OCI-LY1 (cell line): ENCODE results near the gene RASAL2.

Source experiments
- H2AFZ ChIP-seq: fragments of 200-600 bp; sonication (generic), shearing (Covaris generic); 2 replicates; pipeline ENCODE4 v1.6.0; 2014; ENCODE audit warnings: antibody characterized with exemption, mild to moderate bottlenecking, low read length
- H3F3A ChIP-seq: fragments of 200-600 bp; sonication (generic), shearing (Covaris generic); 2 replicates; pipeline ENCODE4 v1.6.0; 2014; ENCODE audit warnings: mild to moderate bottlenecking, antibody characterized with exemption, low read length, moderate library complexity; ENCODE audit not compliant: insufficient read depth
- H3K27ac ChIP-seq: fragments of 200-600 bp; sonication (generic); 2 replicates; pipeline ENCODE4 v1.5.1; 2014; ENCODE audit warnings: low read length, mixed run types, mild to moderate bottlenecking, low read depth; ENCODE audit not compliant: poor library complexity, severe bottlenecking
- H3K27me3 ChIP-seq: fragments of 200-600 bp; sonication (generic); 2 replicates; pipeline ENCODE4 v1.6.0; 2014; ENCODE audit warnings: antibody characterized with exemption, mild to moderate bottlenecking, low read length, moderate library complexity; ENCODE audit not compliant: insufficient read depth
- H3K36me3 ChIP-seq: fragments of 200-600 bp; sonication (generic); 2 replicates; pipeline ENCODE4 v1.6.1; 2014; ENCODE audit warnings: mild to moderate bottlenecking, antibody characterized with exemption, low read length, moderate library complexity, mixed read lengths; ENCODE audit not compliant: insufficient read depth
- H3K4me1 ChIP-seq: fragments of 200-600 bp; sonication (generic); 2 replicates; pipeline ENCODE4 v1.5.1; 2014; ENCODE audit warnings: mild to moderate bottlenecking, low read length, moderate library complexity; ENCODE audit not compliant: insufficient read depth, severe bottlenecking
- H3K4me2 ChIP-seq: fragments of 200-600 bp; sonication (generic), shearing (Covaris generic); 2 replicates; pipeline ENCODE4 v1.6.1; 2014; ENCODE audit warnings: low read length
- H3K4me3 ChIP-seq: fragments of 200-600 bp; sonication (generic); 2 replicates; pipeline ENCODE4 v1.5.1; 2014; ENCODE audit warnings: low read length, low read depth, mild to moderate bottlenecking, mixed read lengths; ENCODE audit not compliant: poor library complexity, severe bottlenecking
- H3K79me2 ChIP-seq: fragments of 200-600 bp; shearing (Covaris generic); 2 replicates; pipeline ENCODE4 v1.6.1; 2016; ENCODE audit warnings: mixed run types, low read length, mixed read lengths; ENCODE audit not compliant: insufficient read depth
- H3K9ac ChIP-seq: fragments of 200-600 bp; sonication (generic), shearing (Covaris generic); 2 replicates; pipeline ENCODE4 v1.6.1; 2014; ENCODE audit warnings: mild to moderate bottlenecking, low read length, mixed read lengths
- H3K9me2 ChIP-seq: fragments of 200-600 bp; sonication (generic), shearing (Covaris generic); 2 replicates; pipeline ENCODE4 v1.6.1; 2014; ENCODE audit warnings: low read depth, mild to moderate bottlenecking, low read length, mixed read lengths
- H3K9me3 ChIP-seq: fragments of 200-600 bp; shearing (Covaris generic); 2 replicates; pipeline ENCODE4 v1.6.1; 2014; ENCODE audit warnings: low read length, mixed read lengths
- H4K20me1 ChIP-seq: fragments of 200-600 bp; sonication (generic), shearing (Covaris generic); 2 replicates; pipeline ENCODE4 v1.6.0; 2016; ENCODE audit warnings: mild to moderate bottlenecking, low read length; ENCODE audit not compliant: insufficient read depth
- CTCF ChIP-seq: fragments of 200-600 bp; sonication (generic), shearing (Covaris generic); IDR thresholded peaks from 2 replicates; pipeline ENCODE4 v1.5.1; 2017; ENCODE audit warnings: mild to moderate bottlenecking, antibody characterized with exemption, low read length, moderate library complexity, mixed read lengths
- EZH2 ChIP-seq: fragments of 200-600 bp; sonication (generic), shearing (Covaris generic); IDR thresholded peaks from 2 replicates; pipeline ENCODE4 v1.8.0; 2017; ENCODE audit warnings: borderline replicate concordance, mixed run types, mild to moderate bottlenecking, antibody characterized with exemption, low read length, moderate library complexity, mixed read lengths

The RASAL2 gene

GRCh38 chr1:178238722-178239510, 145.0 kb downstream of the RASAL2 start:
- TF ChIP-seq CTCF (no peak), EZH2 (no peak)
- Histone ChIP-seq H3K4me3 (no peak overlapping the region), H3K36me3 (no peaks in the 10 kb centered on the region), H3K4me2 (no peak overlapping the region), H3K27ac (no peak overlapping the region), H3K27me3 (no peaks in the 10 kb centered on the region), H2AFZ (no peak overlapping the region), H3K9me2 (no peaks in the 10 kb centered on the region), H4K20me1 (no peaks in the 10 kb centered on the region), H3K4me1 (no peaks in the 10 kb centered on the region), H3K79me2 (no peaks in the 10 kb centered on the region), H3K9ac (no peak overlapping the region), H3F3A (no peaks in the 10 kb centered on the region), H3K9me3 (no peaks in the 10 kb centered on the region)

GRCh38 chr1:178241057-178241456, 147.2 kb downstream of the RASAL2 start:
- no peak overlapping the region for H3K4me3 ChIP-seq
- no peaks in the 10 kb centered on the region for H3K9me2 ChIP-seq
- no peaks in the 10 kb centered on the region for H3F3A ChIP-seq
- no peaks in the 10 kb centered on the region for H3K27me3 ChIP-seq
- no peaks in the 10 kb centered on the region for H3K9me3 ChIP-seq
- no peak overlapping the region for H2AFZ ChIP-seq
- H3K4me1 ChIP-seq = no peaks in the 10 kb centered on the region
- H3K4me2 ChIP-seq = no peak overlapping the region
- H3K27ac ChIP-seq = no peak overlapping the region
- no peak overlapping the region for H3K9ac ChIP-seq
- no peak for TF ChIP-seq CTCF
- TF ChIP-seq EZH2 = no peak
- H4K20me1 ChIP-seq = no peaks in the 10 kb centered on the region
- no peaks in the 10 kb centered on the region for H3K36me3 ChIP-seq
- no peaks in the 10 kb centered on the region for H3K79me2 ChIP-seq

GRCh38 chr1:178241837-178242236, 147.9 kb downstream of the RASAL2 start:
- no peak overlapping the region for H3K4me2 ChIP-seq
- no peaks in the 10 kb centered on the region for H3K9me2 ChIP-seq
- no peak overlapping the region for H3K9ac ChIP-seq
- H3K79me2 ChIP-seq = no peaks in the 10 kb centered on the region
- no peaks in the 10 kb centered on the region for H3F3A ChIP-seq
- no peaks in the 10 kb centered on the region for H4K20me1 ChIP-seq
- no peaks in the 10 kb centered on the region for H3K27me3 ChIP-seq
- H3K4me1 ChIP-seq = no peaks in the 10 kb centered on the region
- H3K4me3 ChIP-seq = no peak overlapping the region
- H3K27ac ChIP-seq = no peak overlapping the region
- TF ChIP-seq CTCF (no peak), EZH2 (no peak)
- no peak overlapping the region for H2AFZ ChIP-seq
- H3K36me3 ChIP-seq = no peaks in the 10 kb centered on the region
- H3K9me3 ChIP-seq = no peaks in the 10 kb centered on the region
